Sigmoid colon (tissue), 7 donors: Measurements from ENCODE around the gene PRMT7. TPM values are rescaled to one million over a fixed set of nuclear protein-coding genes. Genes with fewer than 3 reads are reported as not detected.

Experiments
- DNase-seq: peaks from one replicate; pipeline ENCODE4 v3.0.0-alpha.2; 2019
- H3K27ac ChIP-seq, 4 donors: fragments of 200-600 bp; sonication (generic); one replicate each; pipeline ENCODE4 v1.5.1; 2016 to 2019; ENCODE audit warnings: mild to moderate bottlenecking in 1 of 4
- H3K27me3 ChIP-seq, 3 donors: fragments of 200-600 bp; sonication (generic); one replicate each; pipeline ENCODE4 v1.5.1; 2019; ENCODE audit warnings: mild to moderate bottlenecking in 1 of 3
- H3K36me3 ChIP-seq, 4 donors: fragments of 200-600 bp; sonication (generic); one replicate each; pipeline ENCODE4 v1.5.1; 2016 to 2019
- H3K4me1 ChIP-seq, 4 donors: fragments of 200-600 bp; sonication (generic); one replicate each; pipeline ENCODE4 v1.5.1; 2017 to 2019
- H3K4me3 ChIP-seq, 4 donors: fragments of 200-600 bp; sonication (generic); one replicate each; pipeline ENCODE4 v1.5.1; 2017 to 2019; ENCODE audit warnings: mild to moderate bottlenecking in 2 of 4, moderate library complexity in 1 of 4
- H3K9me3 ChIP-seq, 4 donors: fragments of 200-600 bp in 3 of 4; sonication (generic) in 3 of 4; one replicate each; pipeline versions ENCODE4 v1.5.1 to v1.6.1; 2013 to 2019
- EP300 ChIP-seq, 4 donors: sonication (generic); formaldehyde crosslinking; IDR thresholded peaks; one replicate each; pipeline ENCODE4 v1.6.1; 2017; ENCODE audit warnings: antibody characterized with exemption in 4 of 4
- POLR2A ChIP-seq, 2 donors: fragments of 450-650 bp; IDR thresholded peaks; one replicate each; pipeline ENCODE4 v1.6.1; 2016; ENCODE audit warnings: antibody characterized with exemption in 2 of 2, mild to moderate bottlenecking in 2 of 2, moderate library complexity in 2 of 2
- POLR2AphosphoS5 ChIP-seq, 4 donors: sonication (generic); formaldehyde crosslinking; IDR thresholded peaks; one replicate each; pipeline ENCODE4 v1.6.1; 2017; ENCODE audit warnings: antibody characterized with exemption in 4 of 4
- WGBS, 2 donors: extraction: QIAGEN DNeasy Blood & Tissue Kit; methylation state at CpG; one replicate each; pipeline ENCODE4 v1.1.7; 2013; 5-methylcytosine and 5-hydroxymethylcytosine counted together
- intact Hi-C: fragments of 100-400 bp; cut with DNase I; formaldehyde crosslinking; loops from one replicate; pipeline ENCODE4 v1.15.1; 2023
- polyA plus RNA-seq, 3 donors: library from polyadenylated mRNA; stranded (reverse); fragments of 200-250 nt; gene quantifications; one replicate each; pipeline ENCODE4 v1.2.3, GENCODE V29; 2013
- total RNA-seq, 4 donors: library from RNA; depleted of rRNA; stranded (reverse); fragments of >200 nt; gene quantifications; one replicate each; pipeline ENCODE4 v1.1.0, GENCODE V29; 2016
- TF ChIP-seq, protein P1 (sequence below), 4 experiments: fragments of 450-650 bp in 3 of 4; fragments of 200-600 bp in 1 of 4; IDR thresholded peaks; one replicate each; pipeline ENCODE4 v1.5.1; 2016 to 2019; ENCODE audit warnings: antibody characterized with exemption in 4 of 4, mild to moderate bottlenecking in 3 of 4, moderate library complexity in 2 of 4
- donor health status: healthy with polysubstance abuse.
- donor health status: Bipolar disorder and iron deficiency.
- donor health status: healthy.

Gene PRMT7
- total and polyA plus RNA-seq, 7 donors: 12.0 to 51.0 (median 40.7) TPM

DNA sequence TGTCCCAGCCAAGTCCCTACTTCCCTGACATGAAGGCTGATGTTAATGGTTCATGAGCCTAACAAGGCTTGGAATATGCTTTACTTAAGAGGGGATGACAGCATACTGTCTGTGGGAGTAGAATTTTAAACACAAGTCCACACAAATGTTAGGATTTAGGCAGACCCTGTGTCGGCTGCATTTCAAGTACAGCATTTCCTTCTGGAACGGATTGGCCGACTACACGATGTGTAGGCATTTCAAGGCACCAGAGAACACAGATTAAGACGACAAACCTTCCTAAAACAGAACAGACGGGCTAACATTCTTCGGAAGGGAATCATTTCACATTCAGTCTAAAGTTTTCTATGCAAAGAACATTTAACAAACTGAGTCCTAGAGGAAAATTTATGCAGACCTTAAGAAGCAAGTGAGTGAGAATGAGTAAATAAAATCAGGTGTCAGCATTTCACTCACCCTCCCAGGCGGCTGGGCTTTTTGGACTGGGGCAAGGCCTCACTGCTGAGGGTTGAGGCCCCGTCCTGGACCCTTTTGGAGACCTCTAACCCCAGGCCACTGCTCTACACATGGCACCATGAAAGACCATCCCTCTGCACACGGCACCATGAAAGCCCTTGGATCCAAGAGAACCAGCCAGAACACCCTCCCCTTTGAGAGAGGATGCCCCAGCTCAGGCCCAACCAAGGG, 70.0 kb downstream of the PRMT7 start:
- no peaks in the 10 kb centered on the region for H3K4me1 ChIP-seq
- H3K27me3 ChIP-seq: no peaks in the 10 kb centered on the region
- H3K4me3 ChIP-seq: no peak overlapping the region
- no peaks in the 10 kb centered on the region for H3K36me3 ChIP-seq
- no peak for DNase-seq
- TF ChIP-seq, protein P1, sequence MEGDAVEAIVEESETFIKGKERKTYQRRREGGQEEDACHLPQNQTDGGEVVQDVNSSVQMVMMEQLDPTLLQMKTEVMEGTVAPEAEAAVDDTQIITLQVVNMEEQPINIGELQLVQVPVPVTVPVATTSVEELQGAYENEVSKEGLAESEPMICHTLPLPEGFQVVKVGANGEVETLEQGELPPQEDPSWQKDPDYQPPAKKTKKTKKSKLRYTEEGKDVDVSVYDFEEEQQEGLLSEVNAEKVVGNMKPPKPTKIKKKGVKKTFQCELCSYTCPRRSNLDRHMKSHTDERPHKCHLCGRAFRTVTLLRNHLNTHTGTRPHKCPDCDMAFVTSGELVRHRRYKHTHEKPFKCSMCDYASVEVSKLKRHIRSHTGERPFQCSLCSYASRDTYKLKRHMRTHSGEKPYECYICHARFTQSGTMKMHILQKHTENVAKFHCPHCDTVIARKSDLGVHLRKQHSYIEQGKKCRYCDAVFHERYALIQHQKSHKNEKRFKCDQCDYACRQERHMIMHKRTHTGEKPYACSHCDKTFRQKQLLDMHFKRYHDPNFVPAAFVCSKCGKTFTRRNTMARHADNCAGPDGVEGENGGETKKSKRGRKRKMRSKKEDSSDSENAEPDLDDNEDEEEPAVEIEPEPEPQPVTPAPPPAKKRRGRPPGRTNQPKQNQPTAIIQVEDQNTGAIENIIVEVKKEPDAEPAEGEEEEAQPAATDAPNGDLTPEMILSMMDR (IDR thresholded peaks at IDR 0.05): no peak
- TF ChIP-seq POLR2A (IDR thresholded peaks at IDR 0.05): no peak
- TF ChIP-seq EP300 (IDR thresholded peaks at IDR 0.05): no peak
- no peak for TF ChIP-seq POLR2AphosphoS5 (IDR thresholded peaks at IDR 0.05)
- no peaks in the 10 kb centered on the region for H3K9me3 ChIP-seq
- WGBS, 2 donors: 93% methylated on average over 10 of the region's 10 CpGs
- no peak overlapping the region for H3K27ac ChIP-seq
- intact Hi-C loops: no loop called here

DNA sequence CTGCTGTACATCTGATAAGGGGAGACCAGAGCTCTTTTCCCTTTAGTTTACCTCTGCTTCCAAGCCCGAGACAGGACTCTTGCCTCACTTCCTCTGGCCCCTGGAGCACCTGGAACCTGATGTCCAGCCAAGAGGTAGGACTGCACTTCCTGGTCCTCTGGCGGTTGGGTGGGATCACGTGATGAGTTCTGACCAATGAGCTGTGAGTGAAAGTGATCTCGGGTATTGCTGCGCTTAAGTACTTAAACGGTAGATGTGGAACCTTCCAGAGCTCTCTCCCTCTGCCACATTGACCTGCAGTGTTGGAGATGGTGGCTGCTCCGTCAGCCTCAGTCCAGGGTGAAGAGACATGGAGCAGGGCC, 70.5 kb downstream of the PRMT7 start:
- no peak overlapping the region for H3K4me3 ChIP-seq
- intact Hi-C loops: no loop called here
- no peaks in the 10 kb centered on the region for H3K27me3 ChIP-seq
- H3K9me3 ChIP-seq: no peaks in the 10 kb centered on the region
- H3K36me3 ChIP-seq: no peaks in the 10 kb centered on the region
- no peak for TF ChIP-seq POLR2A (IDR thresholded peaks at IDR 0.05)
- no peak for TF ChIP-seq POLR2AphosphoS5 (IDR thresholded peaks at IDR 0.05)
- TF ChIP-seq EP300 (IDR thresholded peaks at IDR 0.05): no peak
- TF ChIP-seq, protein P1 (IDR thresholded peaks at IDR 0.05): no peak
- no peaks in the 10 kb centered on the region for H3K4me1 ChIP-seq
- WGBS, 2 donors: 89 to 92% methylated on average over 7 of the region's 7 CpGs
- DNase-seq: no peak
- H3K27ac ChIP-seq: no peak overlapping the region

DNA sequence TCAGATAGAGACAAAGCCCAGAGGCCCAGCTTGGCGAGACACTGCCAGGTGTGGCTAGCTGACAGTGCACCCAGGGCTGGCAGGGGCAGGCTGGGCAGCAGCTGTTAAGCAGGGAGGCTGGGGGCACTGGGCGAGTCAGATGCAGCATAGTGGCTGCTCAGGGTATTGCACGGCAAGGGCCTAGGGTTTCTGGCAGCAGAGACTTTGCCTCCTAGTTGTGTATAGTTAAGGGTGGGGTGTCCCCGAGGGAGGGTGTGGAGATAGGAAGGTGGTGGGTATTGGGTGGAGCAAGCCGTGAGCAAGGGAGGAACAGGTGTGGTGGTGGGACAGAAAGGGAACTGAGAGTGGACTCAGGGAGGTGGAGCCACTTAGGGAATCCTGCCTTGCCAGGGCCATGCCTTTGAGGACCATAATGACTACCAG, 71.5 kb downstream of the PRMT7 start:
- Histone ChIP-seq H3K4me3 (no peak overlapping the region), H3K4me1 (no peaks in the 10 kb centered on the region), H3K27me3 (no peaks in the 10 kb centered on the region), H3K36me3 (no peaks in the 10 kb centered on the region), H3K9me3 (no peaks in the 10 kb centered on the region), H3K27ac (no peak overlapping the region)
- DNase-seq: no peak
- intact Hi-C loops: no loop called here
- TF ChIP-seq POLR2AphosphoS5 (IDR thresholded peaks at IDR 0.05) (no peak), EP300 (IDR thresholded peaks at IDR 0.05) (no peak), POLR2A (IDR thresholded peaks at IDR 0.05) (no peak)
- TF ChIP-seq, protein P1 (IDR thresholded peaks at IDR 0.05): peak in 1 of 4 experiments; percentile 54
- WGBS, 2 donors: 19 to 50% methylated on average over 5 of the region's 5 CpGs

DNA sequence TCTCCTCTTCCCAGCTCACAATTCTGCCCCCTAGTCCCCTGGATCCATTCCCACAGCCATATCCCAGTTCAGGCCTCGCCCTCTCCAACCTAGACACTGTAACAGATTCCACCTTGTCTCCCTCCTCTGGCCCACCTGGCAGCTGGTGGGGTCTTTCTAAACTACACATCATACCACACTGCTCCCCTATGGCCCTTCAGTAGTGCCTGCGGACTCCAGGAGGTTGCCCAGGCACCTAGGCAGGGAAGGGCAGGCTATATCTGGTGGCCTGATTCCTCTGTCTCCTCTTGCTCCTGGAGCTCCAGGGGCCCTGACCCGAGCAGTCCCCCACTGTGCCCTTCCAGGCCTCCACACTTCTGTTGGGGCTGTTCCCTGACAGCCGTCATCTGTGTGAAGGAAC, 73.0 kb downstream of the PRMT7 start:
- Histone ChIP-seq H3K36me3 (no peaks in the 10 kb centered on the region), H3K4me3 (no peak overlapping the region), H3K4me1 (no peaks in the 10 kb centered on the region), H3K9me3 (no peaks in the 10 kb centered on the region), H3K27me3 (no peaks in the 10 kb centered on the region), H3K27ac (no peak overlapping the region)
- TF ChIP-seq POLR2AphosphoS5 (IDR thresholded peaks at IDR 0.05) (no peak), POLR2A (IDR thresholded peaks at IDR 0.05) (no peak), EP300 (IDR thresholded peaks at IDR 0.05) (no peak)
- TF ChIP-seq, protein P1 (IDR thresholded peaks at IDR 0.05): no peak
- WGBS, 2 donors: 83 to 91% methylated on average over 4 of the region's 4 CpGs
- intact Hi-C loops: no loop called here
- DNase-seq: no peak
